Loucy (cell line): ENCODE results near the gene CDKL1.

ENCODE experiments used
- H2AFZ ChIP-seq: fragments of 200-600 bp; sonication (generic); 2 replicates; pipeline ENCODE4 v1.6.0; 2016; ENCODE audit warnings: antibody characterized with exemption, mild to moderate bottlenecking, low read length, moderate library complexity
- H3F3A ChIP-seq: fragments of 200-600 bp; 2 replicates; pipeline ENCODE4 v1.6.0; 2016; ENCODE audit warnings: antibody characterized with exemption, low read depth, mild to moderate bottlenecking
- H3K27me3 ChIP-seq: fragments of 200-600 bp; sonication (generic); 2 replicates; pipeline ENCODE4 v1.6.1; 2014; ENCODE audit warnings: low read length, mild to moderate bottlenecking; ENCODE audit not compliant: insufficient read depth, poor library complexity, severe bottlenecking
- H3K36me3 ChIP-seq: fragments of 200-600 bp; sonication (generic); 2 replicates; pipeline ENCODE4 v1.6.1; 2016; ENCODE audit warnings: low read length; ENCODE audit not compliant: insufficient read depth
- H3K4me1 ChIP-seq: fragments of 200-600 bp; sonication (generic); 2 replicates; pipeline ENCODE4 v1.5.1; 2014; ENCODE audit warnings: low read length, mild to moderate bottlenecking; ENCODE audit not compliant: insufficient read depth, poor library complexity, severe bottlenecking
- H3K4me2 ChIP-seq: fragments of 200-600 bp; sonication (generic); 2 replicates; pipeline ENCODE4 v1.6.0; 2014; ENCODE audit warnings: antibody characterized with exemption, low read length, low read depth, mild to moderate bottlenecking; ENCODE audit not compliant: poor library complexity, severe bottlenecking
- H3K4me3 ChIP-seq: fragments of 200-600 bp; sonication (generic); 2 replicates; pipeline ENCODE4 v1.5.1; 2014; ENCODE audit warnings: low read length, mild to moderate bottlenecking, mixed read lengths; ENCODE audit not compliant: poor library complexity, severe bottlenecking
- H3K79me2 ChIP-seq: fragments of 200-600 bp; sonication (generic); 2 replicates; pipeline ENCODE4 v1.6.1; 2014; ENCODE audit warnings: low read length; ENCODE audit not compliant: insufficient read depth
- H3K9ac ChIP-seq: fragments of 200-600 bp; sonication (generic); 2 replicates; pipeline ENCODE4 v1.6.0; 2014; ENCODE audit warnings: mild to moderate bottlenecking, low read depth, low read length, moderate library complexity; ENCODE audit not compliant: poor library complexity, severe bottlenecking
- H3K9me2 ChIP-seq: fragments of 200-600 bp; sonication (generic); replicated peaks from 2 replicates; pipeline ENCODE4 v1.6.1; 2016; ENCODE audit warnings: low read depth, low read length, mixed read lengths
- H3K9me3 ChIP-seq: fragments of 200-600 bp; sonication (generic); 2 replicates; pipeline ENCODE4 v1.6.1; 2014; ENCODE audit warnings: mild to moderate bottlenecking, antibody characterized with exemption, low read length, low read depth; ENCODE audit not compliant: insufficient read depth
- H4K20me1 ChIP-seq: fragments of 200-600 bp; sonication (generic); 2 replicates; pipeline ENCODE4 v1.6.0; 2014; ENCODE audit warnings: antibody characterized with exemption, low read length, mild to moderate bottlenecking; ENCODE audit not compliant: insufficient read depth, poor library complexity, severe bottlenecking
- EZH2phosphoT487 ChIP-seq: fragments of 200-600 bp; IDR thresholded peaks from 2 replicates; pipeline ENCODE4 v1.6.1; 2018; ENCODE audit warnings: antibody characterized with exemption, mild to moderate bottlenecking, moderate library complexity, borderline replicate concordance
- TF ChIP-seq, protein P1 (sequence below): fragments of 200-600 bp; sonication (generic); conservative IDR thresholded peaks from 2 replicates; pipeline ENCODE4 v1.5.1; 2014; ENCODE audit warnings: mild to moderate bottlenecking, antibody characterized with exemption, low read length

Gene CDKL1

DNA sequence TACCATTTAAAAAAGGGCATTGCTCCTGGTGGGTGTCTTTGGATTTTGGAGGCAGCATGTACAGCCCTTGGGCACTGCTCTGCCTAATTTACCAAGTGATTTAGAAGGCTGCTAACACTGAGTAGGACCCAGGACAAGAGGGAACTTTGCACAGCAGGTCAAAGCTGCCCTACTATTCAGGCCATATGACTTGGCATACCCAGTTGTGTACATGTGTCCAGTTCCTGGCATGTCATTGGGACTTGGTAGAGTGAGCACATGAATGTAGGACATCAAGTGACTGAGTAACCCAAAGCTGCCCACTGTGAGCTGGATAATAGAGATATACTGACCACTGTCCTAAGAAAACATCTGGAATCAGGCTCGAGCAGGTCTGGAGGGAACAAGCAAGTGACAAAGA lies 15.7 kb downstream of the CDKL1 start:
- no peaks in the 10 kb centered on the region for H3K4me1 ChIP-seq
- no peaks in the 10 kb centered on the region for H3K9me3 ChIP-seq
- H3K4me2 ChIP-seq = no peak overlapping the region
- no peaks in the 10 kb centered on the region for H3F3A ChIP-seq
- H3K9ac ChIP-seq = no peak overlapping the region
- TF ChIP-seq EZH2phosphoT487 = no peak
- TF ChIP-seq, protein P1, sequence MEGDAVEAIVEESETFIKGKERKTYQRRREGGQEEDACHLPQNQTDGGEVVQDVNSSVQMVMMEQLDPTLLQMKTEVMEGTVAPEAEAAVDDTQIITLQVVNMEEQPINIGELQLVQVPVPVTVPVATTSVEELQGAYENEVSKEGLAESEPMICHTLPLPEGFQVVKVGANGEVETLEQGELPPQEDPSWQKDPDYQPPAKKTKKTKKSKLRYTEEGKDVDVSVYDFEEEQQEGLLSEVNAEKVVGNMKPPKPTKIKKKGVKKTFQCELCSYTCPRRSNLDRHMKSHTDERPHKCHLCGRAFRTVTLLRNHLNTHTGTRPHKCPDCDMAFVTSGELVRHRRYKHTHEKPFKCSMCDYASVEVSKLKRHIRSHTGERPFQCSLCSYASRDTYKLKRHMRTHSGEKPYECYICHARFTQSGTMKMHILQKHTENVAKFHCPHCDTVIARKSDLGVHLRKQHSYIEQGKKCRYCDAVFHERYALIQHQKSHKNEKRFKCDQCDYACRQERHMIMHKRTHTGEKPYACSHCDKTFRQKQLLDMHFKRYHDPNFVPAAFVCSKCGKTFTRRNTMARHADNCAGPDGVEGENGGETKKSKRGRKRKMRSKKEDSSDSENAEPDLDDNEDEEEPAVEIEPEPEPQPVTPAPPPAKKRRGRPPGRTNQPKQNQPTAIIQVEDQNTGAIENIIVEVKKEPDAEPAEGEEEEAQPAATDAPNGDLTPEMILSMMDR = no peak
- H3K27me3 ChIP-seq = no peaks in the 10 kb centered on the region
- no peak overlapping the region for H3K4me3 ChIP-seq
- H3K9me2 ChIP-seq = no peaks in the 10 kb centered on the region
- H4K20me1 ChIP-seq = no peaks in the 10 kb centered on the region
- H3K36me3 ChIP-seq = no peaks in the 10 kb centered on the region
- H2AFZ ChIP-seq = no peak overlapping the region
- H3K79me2 ChIP-seq = no peaks in the 10 kb centered on the region

DNA sequence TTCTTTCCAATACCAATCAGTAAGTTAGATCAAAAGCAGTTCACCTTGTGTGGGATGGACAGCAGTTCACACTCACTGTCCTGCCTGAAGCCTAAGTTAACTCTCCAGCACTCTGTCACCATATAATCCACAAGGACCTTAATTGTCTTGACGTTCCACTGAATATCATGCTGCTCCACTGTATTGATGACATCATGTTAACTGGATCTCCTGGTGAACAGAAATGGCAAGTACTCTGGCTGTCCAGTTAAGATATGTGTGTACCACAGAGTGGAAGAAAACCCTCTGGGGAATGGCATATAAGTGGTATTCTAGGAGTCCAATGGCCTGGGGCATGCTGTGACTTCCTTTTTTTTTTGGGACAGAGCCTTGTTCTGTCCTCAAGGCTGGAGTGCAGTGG lies 16.2 kb downstream of the CDKL1 start:
- TF ChIP-seq, protein P1 = no peak
- TF ChIP-seq EZH2phosphoT487 = no peak
- H3K9me3 ChIP-seq = no peaks in the 10 kb centered on the region
- no peaks in the 10 kb centered on the region for H3K9me2 ChIP-seq
- no peaks in the 10 kb centered on the region for H3K27me3 ChIP-seq
- H3K4me3 ChIP-seq = no peak overlapping the region
- no peak overlapping the region for H2AFZ ChIP-seq
- no peaks in the 10 kb centered on the region for H4K20me1 ChIP-seq
- no peaks in the 10 kb centered on the region for H3K79me2 ChIP-seq
- no peaks in the 10 kb centered on the region for H3F3A ChIP-seq
- H3K9ac ChIP-seq = no peak overlapping the region
- no peaks in the 10 kb centered on the region for H3K4me1 ChIP-seq
- no peak overlapping the region for H3K4me2 ChIP-seq
- H3K36me3 ChIP-seq = no peaks in the 10 kb centered on the region

DNA sequence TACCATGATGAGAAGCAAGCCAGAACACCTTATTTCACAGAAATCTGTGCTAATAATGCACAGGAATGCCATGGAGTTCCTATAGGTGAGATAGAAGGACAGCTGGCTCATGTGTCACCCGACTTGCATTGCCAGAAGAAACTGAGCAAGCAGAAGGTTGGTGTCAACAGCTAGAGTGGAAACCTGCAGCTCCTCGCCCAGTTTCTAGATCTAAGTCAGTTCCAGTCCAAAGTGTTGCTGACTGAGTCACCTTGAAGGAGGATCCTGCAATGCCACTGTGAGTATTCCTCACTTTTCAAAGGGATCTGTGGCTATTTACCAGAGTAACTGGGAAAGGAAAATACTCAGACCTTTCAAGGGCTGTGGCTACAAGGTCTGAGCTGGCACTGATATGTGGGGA lies 17.1 kb downstream of the CDKL1 start:
- Histone ChIP-seq H3K4me1 (no peaks in the 10 kb centered on the region), H3K27me3 (no peaks in the 10 kb centered on the region), H3F3A (no peaks in the 10 kb centered on the region), H3K36me3 (no peaks in the 10 kb centered on the region), H3K4me3 (no peak overlapping the region), H3K9me2 (no peaks in the 10 kb centered on the region), H2AFZ (no peak overlapping the region), H3K9me3 (no peaks in the 10 kb centered on the region), H3K4me2 (no peak overlapping the region), H4K20me1 (no peaks in the 10 kb centered on the region), H3K9ac (no peak overlapping the region), H3K79me2 (no peaks in the 10 kb centered on the region)
- TF ChIP-seq, protein P1 = no peak
- TF ChIP-seq EZH2phosphoT487 = no peak
